ENCODE results near the gene FNTB. TPM values are rescaled to one million over a fixed set of nuclear protein-coding genes. Genes with fewer than 3 reads are reported as not detected.
"Not testable (repeated sequence)": the region's sequence is repeated elsewhere in the genome, so short reads cannot be mapped to it uniquely, and the experiment has no call there.

FNTB gene
- total RNA-seq, 2 donors from 2014 or later: 8.0 to 14.8 TPM

DNA sequence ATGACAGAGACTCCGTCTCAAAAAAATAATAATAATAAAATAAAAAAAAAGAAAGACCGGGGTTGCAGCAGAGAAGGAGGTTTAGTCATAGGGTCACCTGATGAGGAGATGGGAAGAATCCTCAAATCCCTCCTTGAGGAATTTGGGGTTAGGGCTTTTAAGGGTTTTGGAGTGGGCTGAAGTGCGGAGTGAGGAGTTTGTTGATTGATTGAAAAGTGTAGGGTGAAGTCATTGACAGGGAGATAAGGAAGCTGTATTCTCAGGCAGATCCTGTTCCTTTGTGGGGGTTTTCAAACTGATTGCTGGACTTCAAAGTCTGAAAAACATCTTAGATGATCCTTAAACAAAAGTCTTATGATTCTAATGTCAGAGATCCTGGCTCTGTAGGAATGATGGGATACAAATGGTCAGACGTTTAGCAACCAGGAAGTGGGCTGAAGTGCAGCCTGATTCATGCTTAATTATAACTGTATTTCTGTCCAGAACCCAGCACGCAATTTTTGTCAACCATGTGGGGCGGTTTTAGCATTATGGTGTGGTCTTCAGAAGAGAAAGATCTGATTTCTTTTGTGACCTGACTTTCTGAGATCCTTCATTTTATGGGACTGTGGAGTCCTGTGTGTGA is 16.0 kb downstream of the FNTB start:
- no peak for DNase-seq (ENCODE audit: low spot score)
- intact Hi-C loops (cut with DNase I): no loop called here

DNA sequence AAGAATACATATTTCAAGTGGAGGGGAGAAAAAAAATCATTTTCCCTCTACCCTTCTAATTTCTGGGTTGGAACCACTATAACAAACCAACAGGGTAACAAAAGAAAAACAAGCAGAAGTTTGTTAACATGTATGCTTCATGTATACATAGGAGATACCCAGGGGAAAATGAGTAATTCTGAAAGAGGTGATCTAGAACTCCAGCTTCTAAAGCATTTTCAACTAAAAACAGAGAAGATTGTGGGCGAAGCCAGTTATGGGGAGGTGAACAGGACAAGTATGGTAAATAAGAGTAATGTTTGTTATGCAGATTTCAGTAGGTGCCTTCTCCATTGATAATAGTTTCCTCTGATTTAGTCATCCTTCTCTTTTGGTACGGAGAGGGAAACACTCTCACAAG is 16.7 kb downstream of the FNTB start:
- DNase-seq (ENCODE audit: low spot score): no peak
- intact Hi-C loops (cut with DNase I): no loop called here

DNA sequence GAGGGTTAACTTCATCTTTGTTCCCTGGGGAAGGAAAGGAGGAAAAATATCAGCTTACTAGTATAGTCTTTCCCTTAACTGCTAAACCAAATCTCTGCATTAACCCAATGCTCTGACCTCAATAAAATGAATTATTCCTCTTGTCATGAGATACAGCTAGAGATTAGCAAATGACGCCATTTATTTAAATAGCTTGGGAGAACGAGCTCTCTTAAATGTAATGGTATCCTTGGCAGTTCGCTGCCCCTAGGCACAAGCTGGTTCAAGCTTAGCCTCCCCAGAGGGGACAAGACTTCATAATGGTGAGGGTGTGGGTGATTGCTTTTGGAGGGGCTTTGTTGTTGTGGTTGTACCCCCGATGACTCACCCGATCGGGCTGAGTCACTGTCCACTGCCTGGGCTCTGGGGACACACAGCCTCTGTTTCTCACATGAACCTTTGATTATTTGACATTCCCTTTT is 19.6 kb downstream of the FNTB start:
- DNase-seq (ENCODE audit: low spot score): no peak
- intact Hi-C loops (cut with DNase I): no loop called here

DNA sequence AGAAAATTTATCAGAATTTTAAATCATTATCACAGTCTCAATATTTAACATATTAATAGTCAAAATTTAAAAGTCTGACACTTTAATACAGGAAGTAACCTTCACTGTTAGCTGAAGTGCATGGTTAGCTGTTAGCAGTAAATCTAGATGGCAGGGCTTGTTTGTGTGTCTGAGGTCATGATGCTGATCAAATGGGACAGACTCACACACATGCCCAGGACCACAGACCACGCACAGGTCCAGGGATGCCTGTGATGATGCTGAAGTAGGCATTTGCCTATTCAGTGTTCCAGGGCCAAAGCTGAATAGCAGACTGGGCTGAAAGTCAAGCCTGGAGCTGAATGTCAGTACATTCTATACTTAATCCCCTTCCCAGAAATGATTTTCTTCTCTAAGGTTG is 20.5 kb downstream of the FNTB start:
- intact Hi-C loops (cut with DNase I): no loop called here
- DNase-seq (ENCODE audit: low spot score): no peak

DNA sequence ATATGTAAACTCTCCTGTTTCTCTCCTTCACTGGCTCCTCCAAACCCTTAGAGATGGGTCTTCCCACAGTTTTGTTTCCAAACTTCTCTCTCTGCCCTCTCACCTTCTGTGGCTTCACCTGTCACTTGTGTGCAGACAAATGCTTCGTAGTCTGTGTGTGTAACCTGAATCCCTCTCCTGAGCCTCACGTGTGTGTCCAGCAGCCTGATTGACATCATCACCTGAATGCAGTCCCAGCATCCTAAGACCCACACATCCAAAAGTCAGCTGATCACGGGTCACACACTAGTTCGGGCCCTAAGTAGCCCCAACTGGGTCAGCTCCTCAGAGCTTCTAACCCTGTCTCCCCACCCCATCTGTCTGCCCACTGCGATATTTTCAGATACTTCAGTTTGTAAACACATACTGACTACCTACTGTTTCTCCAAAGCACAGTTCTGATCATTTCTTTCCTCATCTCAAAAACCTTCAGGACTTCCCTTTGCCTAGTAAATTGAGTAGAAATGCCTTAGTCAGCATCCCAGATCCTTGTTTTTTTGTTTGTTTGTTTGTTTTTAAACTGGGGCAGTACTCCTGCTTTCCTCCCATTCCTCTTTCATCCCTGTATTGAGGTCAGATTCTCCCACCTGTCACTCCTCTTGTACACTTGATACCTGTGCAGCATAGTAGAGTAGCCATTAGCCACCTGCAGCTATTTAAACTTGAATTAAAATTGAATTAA is 23.7 kb downstream of the FNTB start:
- intact Hi-C loops (cut with DNase I): no loop called here
- DNase-seq (ENCODE audit: low spot score): no peak

DNA sequence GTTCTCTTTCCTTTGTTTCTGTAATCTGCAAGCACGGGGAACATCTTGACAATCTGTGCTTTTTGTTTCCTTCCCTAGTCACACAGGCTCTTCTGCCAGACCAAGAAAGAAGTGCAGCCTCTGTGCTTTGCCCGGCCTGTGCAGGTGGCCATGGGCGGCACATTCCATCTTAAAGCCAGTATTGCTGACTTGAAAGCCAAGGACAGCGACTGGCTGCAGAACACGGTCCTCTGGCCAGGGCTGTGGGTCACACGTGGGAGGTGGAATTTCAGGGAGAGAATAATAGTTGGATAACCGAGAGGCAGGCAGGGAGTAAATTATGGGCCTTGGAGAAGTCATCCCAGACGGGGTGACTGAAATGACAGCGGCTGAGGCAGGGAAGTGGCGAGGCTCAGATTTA is 24.8 kb downstream of the FNTB start:
- intact Hi-C loops (cut with DNase I): no loop called here

DNA sequence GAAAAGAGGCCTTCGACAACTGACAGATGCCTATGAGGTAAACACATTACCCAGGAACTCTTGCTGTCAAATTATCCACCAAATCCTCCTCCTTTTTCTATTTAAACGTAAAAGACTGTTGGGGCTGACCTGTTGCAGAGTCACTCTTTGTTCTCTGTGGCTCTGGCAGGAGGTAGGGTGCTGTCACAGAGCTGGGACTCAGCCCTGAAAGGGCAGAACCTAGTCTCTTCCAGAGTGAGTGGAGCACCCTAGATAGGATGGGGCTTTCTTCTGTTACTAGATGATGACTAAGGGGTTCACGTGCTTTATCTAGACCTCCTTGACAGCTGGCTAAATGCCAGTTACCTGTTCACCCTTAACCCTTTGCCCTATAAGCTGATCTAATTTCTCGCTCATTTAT is 25.7 kb downstream of the FNTB start:
- DNase-seq (ENCODE audit: low spot score): no peak
- intact Hi-C loops (cut with DNase I): no loop called here

More for the DNA sequence above, 24.8 kb downstream of the FNTB start:
- no peak for DNase-seq (ENCODE audit: low spot score)

DNA sequence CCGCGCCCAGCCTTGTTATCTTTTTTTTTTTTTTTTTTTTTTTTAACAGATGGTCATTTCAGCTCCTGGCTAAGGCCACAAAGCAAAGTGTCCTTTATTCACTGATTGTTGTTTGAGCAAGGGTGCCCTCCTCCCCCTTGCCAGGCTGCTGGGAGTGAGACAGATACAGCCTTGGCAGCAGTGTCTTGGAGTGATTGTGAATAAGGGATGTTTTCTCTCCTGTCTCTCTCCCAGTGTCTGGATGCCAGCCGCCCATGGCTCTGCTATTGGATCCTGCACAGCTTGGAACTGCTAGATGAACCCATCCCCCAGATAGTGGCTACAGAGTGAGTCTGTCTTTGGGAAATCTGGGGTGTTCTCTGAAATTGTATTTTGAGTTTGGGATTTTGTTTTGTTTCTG is 28.7 kb downstream of the FNTB start:
- intact Hi-C loops (cut with DNase I): no loop called here
- DNase-seq (ENCODE audit: low spot score): no peak

DNA sequence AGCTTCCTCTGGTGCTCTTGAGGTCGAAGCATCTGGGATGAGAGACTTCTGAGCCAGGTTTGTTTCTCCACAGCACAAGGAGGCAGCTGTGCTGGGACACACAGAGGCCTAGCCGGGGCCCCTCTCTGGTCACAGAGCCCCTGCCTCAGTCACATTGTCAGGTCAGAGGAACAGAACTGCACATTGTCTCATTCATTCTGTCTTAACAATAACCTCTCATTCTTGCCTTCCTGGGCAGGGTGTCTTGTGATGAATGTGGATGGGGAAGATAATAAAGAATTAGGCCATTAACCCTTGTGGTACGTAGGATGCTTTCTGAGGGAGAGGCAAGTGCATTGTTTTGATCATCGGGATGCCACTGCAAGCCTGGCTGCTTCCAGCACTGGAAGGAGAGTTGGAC is 29.8 kb downstream of the FNTB start:
- no peak for DNase-seq (ENCODE audit: low spot score)
- intact Hi-C loops (cut with DNase I): no loop called here

DNA sequence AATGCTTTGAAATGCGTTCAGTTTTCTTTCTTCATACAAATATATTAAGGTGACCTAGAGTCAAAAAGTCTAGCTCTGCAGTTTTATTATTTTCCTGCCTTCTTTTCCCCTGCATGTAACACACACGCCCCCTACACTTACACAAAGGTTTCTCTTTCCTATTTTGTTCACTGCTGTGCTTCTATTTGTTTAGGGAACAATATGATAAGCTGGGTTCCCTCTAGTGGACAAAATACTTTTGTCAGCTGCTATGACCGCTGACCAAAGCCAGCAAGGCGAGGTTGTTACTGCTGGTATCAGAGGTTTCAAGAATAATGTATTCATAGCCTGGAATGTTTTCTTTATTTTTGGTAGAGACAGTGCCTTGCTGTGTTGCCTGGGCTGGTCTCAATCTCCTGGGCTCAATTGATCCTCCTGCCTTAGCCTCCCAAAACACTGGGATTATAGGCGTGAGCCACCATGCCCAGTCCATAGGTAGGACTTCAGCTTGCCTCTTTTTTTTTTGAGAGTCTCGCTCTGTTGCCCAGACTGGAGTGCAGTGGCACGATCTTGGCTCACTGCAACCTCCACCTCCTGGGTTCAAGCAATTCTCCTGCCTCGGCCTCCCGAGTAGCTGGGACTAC is 33.4 kb downstream of the FNTB start:
- no peak for DNase-seq (ENCODE audit: low spot score)
- intact Hi-C loops (cut with DNase I): no loop called here

DNA sequence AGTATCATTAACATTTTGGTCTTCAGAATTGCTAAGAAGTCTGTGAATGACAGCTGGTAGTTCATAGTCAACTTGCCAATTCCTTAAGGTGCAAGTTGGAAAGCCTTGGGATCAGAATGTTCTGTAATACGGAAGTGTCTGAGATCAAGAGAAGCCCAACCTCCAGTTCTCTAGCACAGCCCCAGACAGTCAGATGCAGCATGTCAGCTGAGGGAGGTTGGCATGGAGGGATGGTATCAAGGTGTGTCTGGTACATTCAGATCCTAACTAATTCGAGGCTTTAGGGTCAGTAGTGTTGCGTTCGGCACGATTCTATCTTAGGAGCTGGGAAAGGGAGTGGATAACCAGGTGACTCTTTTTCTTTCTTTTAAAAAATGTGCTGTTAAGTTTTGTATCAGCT is 38.3 kb downstream of the FNTB start:
- intact Hi-C loops (cut with DNase I): no loop called here
- no peak for DNase-seq (ENCODE audit: low spot score)

DNA sequence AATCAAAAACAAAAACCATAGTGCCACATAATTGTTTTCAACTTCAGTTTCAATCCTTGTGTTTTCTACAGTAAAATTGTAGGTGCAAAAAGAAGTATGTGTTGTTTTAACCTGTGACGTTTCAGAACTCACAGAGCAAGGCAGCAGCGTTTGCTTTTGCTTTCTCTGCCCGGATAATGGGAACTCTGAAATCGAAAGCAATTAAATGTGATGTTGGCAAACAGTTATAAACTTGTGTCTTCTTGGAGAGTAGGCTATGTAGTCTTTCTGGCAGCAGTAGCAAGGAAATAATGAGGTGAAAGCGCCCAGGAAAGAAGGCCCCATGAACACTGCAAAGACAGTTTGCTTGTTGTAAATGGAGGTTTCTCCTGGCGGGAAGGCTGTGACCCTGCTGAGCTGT is 39.1 kb downstream of the FNTB start:
- DNase-seq (ENCODE audit: low spot score): no peak
- intact Hi-C loops (cut with DNase I): no loop called here

DNA sequence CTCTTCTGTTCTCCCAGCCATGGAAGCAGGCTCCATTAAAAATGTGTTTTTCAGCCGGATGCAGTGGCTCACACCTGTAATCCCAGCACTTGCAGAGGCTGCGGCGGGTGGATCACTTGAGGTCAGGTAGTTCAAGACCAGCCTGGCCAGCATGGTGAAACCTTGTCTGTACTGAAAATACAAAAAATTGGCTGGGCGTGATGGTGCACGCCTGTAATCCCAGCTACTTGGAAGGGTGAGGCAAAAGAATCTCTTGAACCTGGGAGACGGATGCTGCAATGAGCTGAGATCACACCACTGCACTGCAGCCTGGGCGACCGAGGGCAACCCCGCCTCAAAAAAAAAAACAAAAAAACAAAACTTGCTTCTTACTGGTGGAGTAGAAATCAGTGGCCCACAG is 39.8 kb downstream of the FNTB start:
- DNase-seq (ENCODE audit: low spot score): no peak
- intact Hi-C loops (cut with DNase I): no loop called here

DNA sequence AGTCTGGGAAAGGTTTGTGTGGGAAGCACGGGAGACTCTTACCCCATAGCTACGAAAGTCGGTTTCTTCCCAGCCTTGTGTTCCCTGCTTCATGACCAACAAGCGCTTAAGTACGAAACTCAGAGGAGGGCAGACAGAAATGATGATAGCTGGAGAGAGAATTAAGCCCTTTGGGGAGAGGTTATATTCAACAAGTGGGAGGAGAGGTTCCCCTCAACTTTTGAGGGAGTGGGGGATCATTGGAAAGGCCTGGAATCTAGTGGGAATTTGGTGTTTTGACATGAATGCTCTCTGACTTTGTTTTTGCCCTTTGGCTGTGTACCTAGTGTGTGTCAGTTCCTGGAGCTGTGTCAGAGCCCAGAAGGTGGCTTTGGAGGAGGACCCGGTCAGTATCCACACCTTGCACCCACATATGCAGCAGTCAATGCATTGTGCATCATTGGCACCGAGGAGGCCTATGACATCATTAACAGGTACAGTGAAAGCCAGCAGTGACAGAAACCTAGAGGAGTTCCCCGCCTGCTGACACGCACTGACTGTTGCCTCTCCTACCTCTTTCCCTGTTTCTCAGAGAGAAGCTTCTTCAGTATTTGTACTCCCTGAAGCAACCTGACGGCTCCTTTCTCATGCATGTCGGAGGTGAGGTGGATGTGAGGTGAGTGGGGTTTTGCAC is 40.6 kb downstream of the FNTB start:
- DNase-seq (ENCODE audit: low spot score): no peak
- intact Hi-C loops (cut with DNase I): no loop called here

DNA sequence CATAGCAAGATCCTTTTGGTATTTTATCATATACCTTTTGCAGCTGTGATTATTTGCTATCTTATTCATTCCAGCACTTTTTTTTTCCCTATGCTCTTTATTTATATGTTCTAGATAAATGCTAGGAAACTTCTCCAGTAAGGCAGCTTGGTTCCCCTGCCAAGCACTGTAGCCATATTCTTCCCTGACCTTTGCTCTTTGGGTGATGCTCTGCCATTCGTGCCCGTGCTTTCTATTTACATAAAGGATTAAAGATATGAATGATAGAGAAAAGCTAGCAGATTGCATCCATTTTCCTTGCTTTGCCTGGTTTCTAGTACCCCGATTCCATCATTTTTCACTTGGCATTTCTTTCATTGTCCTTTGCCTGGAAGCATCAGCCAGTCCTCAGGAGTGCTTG is 42.2 kb downstream of the FNTB start:
- no peak for DNase-seq (ENCODE audit: low spot score)
- intact Hi-C loops (cut with DNase I): no loop called here

DNA sequence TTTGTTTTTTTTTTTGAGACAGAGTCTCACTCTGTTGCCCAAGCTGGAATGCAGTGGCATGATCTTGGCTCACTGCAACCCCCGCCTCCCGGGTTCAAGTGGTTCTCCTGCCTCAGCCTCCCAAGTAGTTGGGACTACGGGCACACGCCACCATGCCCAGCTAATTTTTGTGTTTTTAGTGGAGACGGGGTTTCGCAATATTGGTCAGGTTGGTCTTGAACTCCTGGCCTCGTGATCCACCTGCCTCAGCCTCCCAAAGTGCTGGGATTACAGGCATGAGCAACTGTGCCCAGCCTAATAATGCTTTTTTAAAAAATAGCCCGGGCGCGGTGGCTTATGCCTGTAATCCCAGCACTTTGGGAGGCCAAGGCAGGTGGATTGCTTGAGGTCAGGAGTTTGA is 44.6 kb downstream of the FNTB start:
- intact Hi-C loops (cut with DNase I): not testable (repeated sequence)

DNA sequence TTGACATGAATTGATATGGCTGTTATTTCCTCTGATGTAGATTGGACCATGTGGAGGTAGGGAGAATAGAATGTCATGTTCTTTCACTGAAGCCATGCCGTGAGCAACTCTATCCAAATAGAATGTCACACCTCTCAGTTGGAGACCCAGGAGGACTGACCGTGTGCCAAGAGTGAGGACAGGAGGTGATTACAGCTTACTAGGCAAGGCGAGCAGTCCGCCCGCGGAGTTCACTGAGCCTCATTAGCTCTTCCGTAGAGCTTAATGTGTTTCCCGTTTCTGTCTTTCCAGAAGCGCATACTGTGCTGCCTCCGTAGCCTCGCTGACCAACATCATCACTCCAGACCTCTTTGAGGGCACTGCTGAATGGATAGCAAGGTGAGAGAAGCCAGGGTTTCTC is 45.6 kb downstream of the FNTB start:
- intact Hi-C loops (cut with DNase I): no loop called here
- no peak for DNase-seq (ENCODE audit: low spot score)

More for the DNA sequence above, 44.6 kb downstream of the FNTB start:
- not testable (repeated sequence) for DNase-seq (ENCODE audit: low spot score)

DNA sequence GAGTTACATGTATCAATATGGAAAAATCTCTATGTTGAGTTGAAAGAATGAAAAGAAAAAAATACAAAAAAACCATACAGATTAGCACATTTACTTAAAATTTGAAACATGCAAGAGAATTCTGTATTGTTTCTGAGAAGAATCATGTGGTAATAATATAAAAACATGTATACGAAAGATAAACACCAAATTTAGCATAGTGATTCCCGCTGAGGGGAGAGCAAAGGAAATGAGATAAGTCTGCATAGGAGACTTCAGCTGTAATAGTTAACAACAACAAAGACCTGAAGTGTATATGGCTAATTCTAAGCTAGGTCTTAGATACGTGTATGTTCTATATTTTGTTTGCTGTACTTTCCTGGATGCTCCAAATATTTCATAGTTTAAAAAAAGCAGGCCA is 46.5 kb downstream of the FNTB start:
- intact Hi-C loops (cut with DNase I): no loop called here
- DNase-seq (ENCODE audit: low spot score): no peak

DNA sequence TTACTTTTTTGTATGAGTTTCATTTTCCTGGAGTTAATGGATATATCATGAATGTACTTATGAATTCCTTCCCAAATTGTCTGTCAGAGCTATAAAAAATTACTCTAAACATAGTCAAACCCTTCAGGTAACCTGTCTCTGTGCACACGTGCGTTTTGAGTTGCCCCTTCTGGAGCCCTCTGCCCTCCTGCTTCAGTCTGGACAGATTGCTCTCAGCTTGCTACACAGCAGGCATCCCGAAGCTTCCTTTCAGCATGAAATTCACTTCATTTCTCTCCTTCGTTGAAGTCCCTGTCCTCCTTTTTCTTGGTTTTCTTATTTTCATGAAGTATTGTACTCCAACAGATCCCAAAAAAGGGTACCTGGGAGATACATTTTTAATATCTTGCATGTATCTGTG is 47.3 kb downstream of the FNTB start:
- DNase-seq (ENCODE audit: low spot score): no peak
- intact Hi-C loops (cut with DNase I): no loop called here

DNA sequence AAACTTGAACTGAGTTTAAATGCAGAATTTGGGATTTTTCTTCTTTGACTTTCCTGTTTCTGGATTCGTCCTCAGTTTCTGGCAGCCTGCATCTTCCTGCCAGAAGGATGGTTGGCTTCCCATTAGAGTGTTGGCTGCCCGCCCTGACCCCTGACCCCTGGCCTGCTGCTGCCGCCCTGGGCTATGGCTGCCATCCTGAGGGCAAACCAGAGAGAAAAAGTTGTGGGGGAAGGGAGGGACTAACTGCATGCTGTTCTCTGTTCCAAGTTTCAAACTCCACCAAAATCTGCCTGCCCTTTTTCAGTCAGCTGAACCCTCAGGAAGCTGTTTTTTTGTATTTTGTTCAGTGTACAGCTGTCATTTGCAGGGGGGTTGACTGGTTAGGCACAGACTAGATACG is 48.4 kb downstream of the FNTB start:
- intact Hi-C loops (cut with DNase I): no loop called here
- DNase-seq (ENCODE audit: low spot score): peak; percentile 90
